Endothelial cell of umbilical vein (primary cell): ENCODE data around the gene IFI27. TPM values are rescaled to one million over a fixed set of nuclear protein-coding genes. Genes with fewer than 3 reads are reported as not detected.

Source experiments
- BruUV-seq: library from RNA; stranded (reverse); fragments of 400-500 nt; replicated peaks from 2 replicates; lab custom pipeline; 2021; lab: Mats Ljungman, UMichigan
- CTCF ChIA-PET: fragments of 300-600, 350-600 bp; sonication (Branson Sonifier 250); formaldehyde crosslinking; loops from one replicate; lab custom pipeline; 2021; ENCODE audit warnings: antibody characterized with exemption, inconsistent platforms; lab: Charles Lee
- POLR2A ChIA-PET: fragments of 300-600, 350-600 bp; sonication (Branson Sonifier 250); formaldehyde crosslinking; loops from one replicate; lab custom pipeline; 2021; ENCODE audit warnings: antibody characterized with exemption, inconsistent platforms; lab: Charles Lee
- DNase-seq: peaks from one replicate; pipeline ENCODE4 v3.0.0-alpha.2; 2011; ENCODE audit warnings: low read depth, low spot score
- FAIRE-seq: peaks from 2 replicates; lab custom pipeline; 2011; peaks lifted over from hg19 to GRCh38; lab: Jason Lieb, UNC
- H2AFZ ChIP-seq: 2 replicates; pipeline ENCODE4 v1.6.0; 2012; ENCODE audit warnings: low read depth, low read length, control low read depth, inconsistent platforms
- H3K27ac ChIP-seq: 2 replicates; pipeline ENCODE4 v1.5.1; 2011; ENCODE audit warnings: low read depth, mild to moderate bottlenecking, control low read depth, low read length, moderate library complexity; ENCODE audit not compliant: insufficient read depth
- H3K27me3 ChIP-seq, 2 experiments: 2 replicates each; pipeline versions ENCODE4 v1.6.0 to v1.6.1; 2011; ENCODE audit warnings: low read length in 2 of 2, mixed read lengths in 1 of 2; ENCODE audit not compliant: control insufficient read depth in 2 of 2, insufficient read depth in 2 of 2
- H3K36me3 ChIP-seq, 2 experiments: 2 replicates in 1 of 2; 3 replicates in 1 of 2; pipeline ENCODE4 v1.5.1; 2011; ENCODE audit warnings: low read length in 2 of 2, mild to moderate bottlenecking in 1 of 2, moderate library complexity in 1 of 2; ENCODE audit not compliant: control insufficient read depth in 2 of 2, insufficient read depth in 2 of 2; ENCODE audit errors: extremely low read depth in 1 of 2
- H3K4me1 ChIP-seq: 3 replicates; pipeline ENCODE4 v1.5.1; 2011; ENCODE audit warnings: mild to moderate bottlenecking, low read length; ENCODE audit not compliant: control insufficient read depth, insufficient read depth; ENCODE audit errors: extremely low read depth
- H3K4me2 ChIP-seq: 2 replicates; pipeline ENCODE4 v1.6.1; 2011; ENCODE audit warnings: low read length, control low read depth, mixed read lengths; ENCODE audit not compliant: insufficient read depth
- H3K4me3 ChIP-seq, 3 experiments: fragments of 200-600 bp in 1 of 3; sonication (generic), shearing (Covaris generic) in 1 of 3; replicated peaks in 1 of 3; 2 replicates each; pipeline ENCODE4 v1.5.1; 2011 to 2016; ENCODE audit warnings: control low read depth in 3 of 3, low read length in 3 of 3, mild to moderate bottlenecking in 2 of 3, inconsistent platforms in 1 of 3, low read depth in 1 of 3, moderate library complexity in 1 of 3; ENCODE audit not compliant: insufficient read depth in 1 of 3
- H3K79me2 ChIP-seq: 2 replicates; pipeline ENCODE4 v1.6.0; 2012; ENCODE audit warnings: low read length, inconsistent platforms; ENCODE audit not compliant: control insufficient read depth, insufficient read depth
- H3K9ac ChIP-seq: replicated peaks from 2 replicates; pipeline ENCODE3; 2011; ENCODE audit warnings: low read length, control low read depth; ENCODE audit not compliant: insufficient read depth; ENCODE audit errors: extremely low read depth
- H3K9me1 ChIP-seq: replicated peaks from 3 replicates; pipeline ENCODE4 v1.6.0; 2011; ENCODE audit warnings: mild to moderate bottlenecking, low read length; ENCODE audit not compliant: control insufficient read depth, insufficient read depth; ENCODE audit errors: extremely low read depth
- H3K9me3 ChIP-seq: replicated peaks from 2 replicates; pipeline ENCODE4 v1.5.1; 2012; ENCODE audit warnings: low read length, inconsistent platforms; ENCODE audit not compliant: control insufficient read depth, insufficient read depth
- H4K20me1 ChIP-seq: replicated peaks from 2 replicates; pipeline ENCODE3; 2011; ENCODE audit warnings: mild to moderate bottlenecking, low read length; ENCODE audit not compliant: control insufficient read depth, insufficient read depth; ENCODE audit errors: extremely low read depth
- EZH2 ChIP-seq: IDR thresholded peaks from 2 replicates; pipeline ENCODE4 v1.6.1; 2012; ENCODE audit warnings: borderline replicate concordance, low read depth, mild to moderate bottlenecking, moderate library complexity, low read length, inconsistent platforms; ENCODE audit not compliant: severe bottlenecking
- FOS ChIP-seq: IDR thresholded peaks from 2 replicates; pipeline ENCODE4 v1.6.1; 2011; ENCODE audit warnings: mild to moderate bottlenecking, low read length, moderate library complexity, borderline replicate concordance; ENCODE audit not compliant: insufficient read depth
- GATA2 ChIP-seq: IDR thresholded peaks from 2 replicates; pipeline ENCODE4 v1.7.0; 2011; ENCODE audit warnings: low read depth, mild to moderate bottlenecking, moderate library complexity, mixed read lengths, low read length; ENCODE audit not compliant: insufficient read length, insufficient read depth
- JUN ChIP-seq: IDR thresholded peaks from 2 replicates; pipeline ENCODE4 v1.6.1; 2011; ENCODE audit warnings: borderline replicate concordance, low read depth; ENCODE audit not compliant: insufficient read length, insufficient read depth
- MYC ChIP-seq: IDR thresholded peaks from one replicate; pipeline ENCODE4 v1.6.1; 2011; ENCODE audit warnings: mild to moderate bottlenecking, low read depth, low read length
- POLR2A ChIP-seq: IDR thresholded peaks from 2 replicates; pipeline ENCODE4 v1.6.1; 2012; ENCODE audit warnings: low read depth, mild to moderate bottlenecking, control low read depth, low read length
- POLR2AphosphoS5 ChIP-seq: IDR thresholded peaks from 2 replicates; pipeline ENCODE4 v1.6.1; 2012; ENCODE audit warnings: low read depth, mild to moderate bottlenecking, control low read depth, low read length, moderate library complexity; ENCODE audit not compliant: insufficient read depth
- dilution Hi-C: fragments of 300-500 bp; cut with MboI; formaldehyde crosslinking; loops from one replicate; pipeline ENCODE4 v1.15.0; 2019; ENCODE audit warnings: low sequenced_read_pairs; ENCODE audit not compliant: extremely low pct_ligation_motif_present
- intact Hi-C: fragments of 100-400 bp; cut with micrococcal nuclease; formaldehyde crosslinking; loops from one replicate; pipeline ENCODE4 v1.10.0; 2022
- polyA plus RNA-seq, 4 experiments: library from polyadenylated mRNA; depleted of rRNA in 3 of 4; stranded (reverse) in 3 of 4; unstranded in 1 of 4; fragments of >200 nt; gene quantifications; 2 replicates each; pipeline versions ENCODE4 v1.2.1 to v1.2.3, GENCODE V29; 2011 to 2012; ENCODE audit warnings: missing spikeins in 1 of 4
- total RNA-seq: library from RNA; stranded (reverse); gene quantifications from 2 replicates; pipeline ENCODE4 v1.2.3, GENCODE V29; 2021
- TF ChIP-seq, protein P1 (sequence below), 2 donors: IDR thresholded peaks; 1 replicate in 1 of 2; 2 replicates in 1 of 2; pipeline ENCODE4 v1.5.1; 2011; ENCODE audit warnings: low read length in 2 of 2, mild to moderate bottlenecking in 2 of 2, moderate library complexity in 2 of 2, control low read depth in 1 of 2, inconsistent platforms in 1 of 2, low read depth in 1 of 2; ENCODE audit not compliant: insufficient read depth in 1 of 2; ENCODE audit errors: extremely low read depth in 1 of 2
- TF ChIP-seq, protein P2 (sequence below): IDR thresholded peaks from 2 replicates; pipeline ENCODE4 v1.6.1; 2011; ENCODE audit not compliant: insufficient read depth, insufficient read length

The IFI27 gene
- total and polyA plus RNA-seq, 2 donors (not counting 3 experiments of a cell fraction or from before 2014, with no cell fraction given), result 126 to 1,265 TPM

DNA sequence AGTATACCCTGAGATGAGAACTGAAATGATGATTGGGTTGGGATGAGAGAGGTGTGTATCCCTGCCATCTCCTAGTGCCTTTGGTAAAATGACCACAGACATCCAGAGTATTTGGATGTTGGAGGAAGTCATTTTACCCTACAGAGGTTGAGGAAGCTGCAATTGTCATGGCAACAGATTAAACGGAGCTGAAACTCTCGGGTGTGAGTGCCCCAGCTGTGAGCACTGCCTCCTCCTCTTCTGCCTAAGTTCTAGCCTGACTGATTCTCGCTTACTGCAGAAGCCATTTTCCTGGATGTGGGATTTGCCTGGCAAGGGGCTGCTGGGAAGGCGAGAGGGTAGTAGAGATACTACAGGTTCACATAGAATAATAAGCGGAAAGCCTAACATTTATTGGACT is 53.3 kb downstream of the IFI27 start:
- POLR2A ChIA-PET, result no interaction called here
- CTCF ChIA-PET, result interaction anchor here (1.3 kb wide), 1 partner anchor 32 kb away, joined by 3 read pairs; no protein-coding TSS in a partner anchor
- Histone ChIP-seq H3K27ac (no peak overlapping the region), H3K4me2 (no peak overlapping the region), H3K9ac (no peak overlapping the region), H3K4me3 (no peak overlapping the region), H2AFZ (no peak overlapping the region), H3K27me3 (peaks cover 6 to 8% of the 10 kb centered on the region in 2 experiments), H3K36me3 (no peaks in the 10 kb centered on the region), H3K9me3 (no peaks in the 10 kb centered on the region), H4K20me1 (no peaks in the 10 kb centered on the region), H3K9me1 (no peaks in the 10 kb centered on the region), H3K79me2 (no peaks in the 10 kb centered on the region), H3K4me1 (no peaks in the 10 kb centered on the region)
- no peak for FAIRE-seq
- no peak for DNase-seq
- no TSS peak for BruUV-seq
- TF ChIP-seq MYC (no peak), FOS (no peak), POLR2AphosphoS5 (no peak), POLR2A (no peak), JUN (no peak), EZH2 (no peak), GATA2 (no peak)
- TF ChIP-seq, protein P1, sequence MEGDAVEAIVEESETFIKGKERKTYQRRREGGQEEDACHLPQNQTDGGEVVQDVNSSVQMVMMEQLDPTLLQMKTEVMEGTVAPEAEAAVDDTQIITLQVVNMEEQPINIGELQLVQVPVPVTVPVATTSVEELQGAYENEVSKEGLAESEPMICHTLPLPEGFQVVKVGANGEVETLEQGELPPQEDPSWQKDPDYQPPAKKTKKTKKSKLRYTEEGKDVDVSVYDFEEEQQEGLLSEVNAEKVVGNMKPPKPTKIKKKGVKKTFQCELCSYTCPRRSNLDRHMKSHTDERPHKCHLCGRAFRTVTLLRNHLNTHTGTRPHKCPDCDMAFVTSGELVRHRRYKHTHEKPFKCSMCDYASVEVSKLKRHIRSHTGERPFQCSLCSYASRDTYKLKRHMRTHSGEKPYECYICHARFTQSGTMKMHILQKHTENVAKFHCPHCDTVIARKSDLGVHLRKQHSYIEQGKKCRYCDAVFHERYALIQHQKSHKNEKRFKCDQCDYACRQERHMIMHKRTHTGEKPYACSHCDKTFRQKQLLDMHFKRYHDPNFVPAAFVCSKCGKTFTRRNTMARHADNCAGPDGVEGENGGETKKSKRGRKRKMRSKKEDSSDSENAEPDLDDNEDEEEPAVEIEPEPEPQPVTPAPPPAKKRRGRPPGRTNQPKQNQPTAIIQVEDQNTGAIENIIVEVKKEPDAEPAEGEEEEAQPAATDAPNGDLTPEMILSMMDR (IDR thresholded peaks at IDR 0.05; ENCODE audit: extremely low read depth in 1 of 2, insufficient read depth in 1 of 2, low read depth in 1 of 2, low read length in 2 of 2), result no peak
- TF ChIP-seq, protein P2, sequence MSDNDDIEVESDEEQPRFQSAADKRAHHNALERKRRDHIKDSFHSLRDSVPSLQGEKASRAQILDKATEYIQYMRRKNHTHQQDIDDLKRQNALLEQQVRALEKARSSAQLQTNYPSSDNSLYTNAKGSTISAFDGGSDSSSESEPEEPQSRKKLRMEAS, result no peak
- intact Hi-C loops, result no loop called here
- dilution Hi-C loops, result no loop called here
